HepG2 (cell line): ENCODE measurements around the gene ENHO. TPM values are rescaled to one million over a fixed set of nuclear protein-coding genes. Genes with fewer than 3 reads are reported as not detected.

ENCODE experiments used
- BATF2 ChIP-seq: sonication (generic); formaldehyde crosslinking; IDR thresholded peaks from 2 replicates; pipeline ENCODE4 v1.8.0; 2022; ENCODE audit warnings: mild to moderate bottlenecking, missing genetic modification reagents, moderate library complexity
- CREB1 ChIP-seq, 2 experiments: fragments of 450-650 bp in 1 of 2; IDR thresholded peaks; 2 replicates each; pipeline ENCODE4 v1.6.1; 2016 to 2017; ENCODE audit warnings: control low read depth in 1 of 2, mild to moderate bottlenecking in 1 of 2, missing compliant biosample characterization in 1 of 2, missing genetic modification characterization in 1 of 2
- LRRFIP1 ChIP-seq: sonication (generic); formaldehyde crosslinking; conservative IDR thresholded peaks from 2 replicates; pipeline ENCODE4 v1.4.0; 2020; ENCODE audit warnings: missing genetic modification reagents
- SALL1 ChIP-seq: sonication (generic); formaldehyde crosslinking; IDR thresholded peaks from 2 replicates; pipeline ENCODE4 v1.8.0; 2022; ENCODE audit warnings: mild to moderate bottlenecking, missing genetic modification reagents
- TCF12 ChIP-seq, 2 experiments: fragments of 450-650 bp in 1 of 2; sonication (generic) in 1 of 2; formaldehyde crosslinking in 1 of 2; IDR thresholded peaks; 2 replicates each; pipeline versions ENCODE4 v1.6.1 to v1.8.0; 2017 to 2022; ENCODE audit warnings: antibody characterized with exemption in 1 of 2, mild to moderate bottlenecking in 1 of 2, missing genetic modification reagents in 1 of 2, moderate library complexity in 1 of 2
- ZMYM3 ChIP-seq: sonication (generic); formaldehyde crosslinking; IDR thresholded peaks from 2 replicates; pipeline ENCODE4 v1.5.1; 2020; ENCODE audit warnings: mild to moderate bottlenecking, missing genetic modification reagents
- ZNF770 ChIP-seq: sonication (generic); formaldehyde crosslinking; IDR thresholded peaks from 2 replicates; pipeline ENCODE4 v1.5.0; 2020; ENCODE audit warnings: mild to moderate bottlenecking, missing genetic modification reagents
- ZSCAN25 ChIP-seq: sonication (generic); formaldehyde crosslinking; IDR thresholded peaks from 2 replicates; pipeline ENCODE4 v1.8.0; 2022; ENCODE audit warnings: mild to moderate bottlenecking, missing genetic modification reagents
- polyA plus RNA-seq, 8 experiments: library from polyadenylated mRNA; depleted of rRNA in 3 of 8; stranded (reverse) in 7 of 8; unstranded in 1 of 8; fragments of >200 nt; fragmentation: Illumina TruSeq in 4 of 8; extraction: Trizol in 4 of 8; gene quantifications; 2 replicates each; pipeline versions ENCODE4 v1.2.1 to v1.2.3, GENCODE V29; 2011 to 2016; ENCODE audit warnings: low read depth in 4 of 8, missing spikeins in 1 of 8, mixed read lengths in 1 of 8; ENCODE audit not compliant: insufficient read depth in 1 of 8
- total RNA-seq, 5 experiments: library from RNA; depleted of rRNA; stranded (reverse); fragments of >200 nt; fragmentation: Illumina TruSeq; extraction: Trizol; gene quantifications; 2 replicates each; pipeline ENCODE4 v1.2.3, GENCODE V29; 2016; ENCODE audit warnings: low read depth in 1 of 5

Gene ENHO
- total and polyA plus RNA-seq, 2 of the 13 experiments (the other 11 are each of a cell fraction or from before 2014, with no cell fraction given), result 0.08 to 0.60 TPM

- no peak for TF ChIP-seq TCF12 (IDR thresholded peaks at IDR 0.05)
- no peak for TF ChIP-seq TCF12 (CRISPR knock-in tag; IDR thresholded peaks at IDR 0.05)
- no peak for TF ChIP-seq BATF2 (CRISPR knock-in tag)
- TF ChIP-seq CREB1 (IDR thresholded peaks at IDR 0.05), result no peak
- no peak for TF ChIP-seq CREB1 (CRISPR knock-in tag; IDR thresholded peaks at IDR 0.05)
- no peak for TF ChIP-seq ZNF770 (CRISPR knock-in tag)
- TF ChIP-seq SALL1, result no peak
- TF ChIP-seq ZMYM3 (CRISPR knock-in tag), result no peak
- no peak for TF ChIP-seq ZSCAN25 (CRISPR knock-in tag)
- TF ChIP-seq LRRFIP1 (CRISPR knock-in tag), result no peak
Observed at GRCh38 chr9:34503406-34503805, 19.4 kb downstream of the ENHO start (continued).
